ENCODE measurements around the gene CRYBG1. TPM values are rescaled to one million over a fixed set of nuclear protein-coding genes. Genes with fewer than 3 reads are reported as not detected.
"Not testable (repeated sequence)": the region's sequence is repeated elsewhere in the genome, so short reads cannot be mapped to it uniquely, and the experiment has no call there.

The CRYBG1 gene
- polyA plus RNA-seq, 1 donor (not counting 4 experiments of a cell fraction or from before 2014, with no cell fraction given) = 54.7 TPM

DNA sequence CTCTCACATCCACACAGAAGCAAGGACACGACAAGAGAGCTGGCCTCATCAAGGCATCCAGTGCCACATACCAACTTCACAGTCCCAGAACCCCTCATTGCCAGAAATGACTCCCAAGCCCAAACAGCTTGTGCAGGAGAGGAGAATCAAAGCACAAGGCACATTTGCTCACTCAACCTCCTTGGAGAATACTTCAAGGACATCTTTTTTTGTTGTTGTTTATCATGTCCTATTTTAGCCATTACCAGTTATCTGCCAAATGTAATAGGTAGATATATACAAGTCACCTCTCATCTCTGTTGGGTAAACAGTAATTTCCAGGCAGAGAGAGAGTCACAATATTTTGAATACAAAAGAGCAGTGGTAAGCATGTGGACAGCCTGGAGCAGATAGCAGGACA is 221.0 kb downstream of the CRYBG1 start:
- DNase-seq (ENCODE audit: low read depth, low spot score) = no peak
- Histone ChIP-seq H3K9ac (ENCODE audit: control insufficient read depth, extremely low read depth, insufficient read depth, low read length) (no peak overlapping the region), H3K36me3 (ENCODE audit: control insufficient read depth in 2 of 2, extremely low read depth in 1 of 2, insufficient read depth in 2 of 2, low read length in 2 of 2) (peaks cover 0 to 8% of the 10 kb centered on the region in 2 experiments), H3K79me2 (ENCODE audit: control insufficient read depth, insufficient read depth, low read length) (no peaks in the 10 kb centered on the region), H3K9me1 (ENCODE audit: control insufficient read depth, extremely low read depth, insufficient read depth, low read length) (no peaks in the 10 kb centered on the region), H3K27ac (ENCODE audit: control insufficient read depth, insufficient read depth, low read length) (no peak overlapping the region), H3K9me3 (ENCODE audit: control insufficient read depth, low read depth, low read length) (no peaks in the 10 kb centered on the region), H3K4me2 (ENCODE audit: control insufficient read depth, extremely low read depth, insufficient read depth, low read depth, low read length) (no peak overlapping the region), H3K4me1 (ENCODE audit: control insufficient read depth, extremely low read depth, insufficient read depth, low read length) (peaks cover 2% of the 10 kb centered on the region), H3K27me3 (ENCODE audit: control insufficient read depth, extremely low read depth, insufficient read depth, low read length) (no peaks in the 10 kb centered on the region), H3K4me3 (ENCODE audit: control insufficient read depth in 2 of 3, extremely low read depth in 1 of 3, insufficient read depth in 2 of 3, low read depth in 1 of 3, low read length in 3 of 3) (no peak overlapping the region), H2AFZ (ENCODE audit: control insufficient read depth, low read length) (no peak overlapping the region), H4K20me1 (ENCODE audit: control insufficient read depth, extremely low read depth, insufficient read depth, low read length) (no peaks in the 10 kb centered on the region)
- no peak for FAIRE-seq
- dilution Hi-C loops (cut with MboI; ENCODE audit: extremely low pct_ligation_motif_present, low sequenced_read_pairs) = no loop called here
- TF ChIP-seq, protein P1, sequence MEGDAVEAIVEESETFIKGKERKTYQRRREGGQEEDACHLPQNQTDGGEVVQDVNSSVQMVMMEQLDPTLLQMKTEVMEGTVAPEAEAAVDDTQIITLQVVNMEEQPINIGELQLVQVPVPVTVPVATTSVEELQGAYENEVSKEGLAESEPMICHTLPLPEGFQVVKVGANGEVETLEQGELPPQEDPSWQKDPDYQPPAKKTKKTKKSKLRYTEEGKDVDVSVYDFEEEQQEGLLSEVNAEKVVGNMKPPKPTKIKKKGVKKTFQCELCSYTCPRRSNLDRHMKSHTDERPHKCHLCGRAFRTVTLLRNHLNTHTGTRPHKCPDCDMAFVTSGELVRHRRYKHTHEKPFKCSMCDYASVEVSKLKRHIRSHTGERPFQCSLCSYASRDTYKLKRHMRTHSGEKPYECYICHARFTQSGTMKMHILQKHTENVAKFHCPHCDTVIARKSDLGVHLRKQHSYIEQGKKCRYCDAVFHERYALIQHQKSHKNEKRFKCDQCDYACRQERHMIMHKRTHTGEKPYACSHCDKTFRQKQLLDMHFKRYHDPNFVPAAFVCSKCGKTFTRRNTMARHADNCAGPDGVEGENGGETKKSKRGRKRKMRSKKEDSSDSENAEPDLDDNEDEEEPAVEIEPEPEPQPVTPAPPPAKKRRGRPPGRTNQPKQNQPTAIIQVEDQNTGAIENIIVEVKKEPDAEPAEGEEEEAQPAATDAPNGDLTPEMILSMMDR (optimal IDR thresholded peaks at IDR 0.05 in 1 of 3, IDR thresholded peaks at IDR 0.05 in 1 of 3, conservative IDR thresholded peaks at IDR 0.05 in 1 of 3; ENCODE audit: extremely low read depth in 1 of 3, insufficient read depth in 2 of 3, low read length in 3 of 3) = no peak
- no peak for TF ChIP-seq EZH2 (IDR thresholded peaks at IDR 0.05; ENCODE audit: low read length)

DNA sequence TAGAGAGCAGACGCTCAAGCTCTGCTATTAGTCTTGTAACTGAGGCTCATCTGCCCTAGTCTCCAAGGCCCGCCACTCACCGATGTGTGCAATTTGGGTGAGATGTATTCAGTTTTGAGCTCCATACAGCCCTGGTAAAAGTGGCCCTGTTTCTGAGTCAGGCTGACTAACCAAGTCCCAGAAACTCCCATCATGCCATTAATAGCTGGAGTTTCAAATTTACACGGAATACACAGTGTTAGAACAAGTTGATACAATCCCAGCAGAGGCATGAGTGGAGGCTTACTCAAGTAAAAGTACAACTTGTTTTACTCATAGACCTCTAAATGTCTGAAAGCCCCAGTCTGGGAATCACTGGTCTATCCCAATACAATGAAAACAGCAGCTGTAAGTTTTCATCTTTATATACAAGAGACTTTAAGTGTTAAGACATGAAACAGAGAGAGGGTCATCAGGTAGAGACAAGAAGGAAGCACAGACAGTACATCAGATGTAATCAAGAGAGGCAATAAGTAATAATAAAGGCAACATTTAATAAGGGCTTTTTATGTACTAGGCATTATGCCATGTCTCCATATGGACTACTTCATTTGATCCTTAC is 226.4 kb downstream of the CRYBG1 start:
- Histone ChIP-seq H3K27ac (ENCODE audit: control insufficient read depth, insufficient read depth, low read length) (peak overlapping the region; percentile 8), H2AFZ (ENCODE audit: control insufficient read depth, low read length) (no peak overlapping the region), H4K20me1 (ENCODE audit: control insufficient read depth, extremely low read depth, insufficient read depth, low read length) (no peaks in the 10 kb centered on the region), H3K79me2 (ENCODE audit: control insufficient read depth, insufficient read depth, low read length) (no peaks in the 10 kb centered on the region), H3K4me3 (ENCODE audit: control insufficient read depth in 2 of 3, extremely low read depth in 1 of 3, insufficient read depth in 2 of 3, low read depth in 1 of 3, low read length in 3 of 3) (no peak overlapping the region), H3K9me1 (ENCODE audit: control insufficient read depth, extremely low read depth, insufficient read depth, low read length) (no peaks in the 10 kb centered on the region), H3K27me3 (ENCODE audit: control insufficient read depth, extremely low read depth, insufficient read depth, low read length) (no peaks in the 10 kb centered on the region), H3K9ac (ENCODE audit: control insufficient read depth, extremely low read depth, insufficient read depth, low read length) (no peak overlapping the region), H3K4me1 (ENCODE audit: control insufficient read depth, extremely low read depth, insufficient read depth, low read length) (peaks cover 16% of the 10 kb centered on the region), H3K9me3 (ENCODE audit: control insufficient read depth, low read depth, low read length) (no peaks in the 10 kb centered on the region), H3K36me3 (ENCODE audit: control insufficient read depth in 2 of 2, extremely low read depth in 1 of 2, insufficient read depth in 2 of 2, low read length in 2 of 2) (peaks cover 2 to 6% of the 10 kb centered on the region in 2 experiments), H3K4me2 (ENCODE audit: control insufficient read depth, extremely low read depth, insufficient read depth, low read depth, low read length) (no peak overlapping the region)
- DNase-seq (ENCODE audit: low read depth, low spot score) (no peak), FAIRE-seq (peak; percentile 85)
- dilution Hi-C loops (cut with MboI; ENCODE audit: extremely low pct_ligation_motif_present, low sequenced_read_pairs) = no loop called here
- TF ChIP-seq EZH2 (IDR thresholded peaks at IDR 0.05; ENCODE audit: low read length) = no peak
- TF ChIP-seq, protein P1 (optimal IDR thresholded peaks at IDR 0.05 in 1 of 3, IDR thresholded peaks at IDR 0.05 in 1 of 3, conservative IDR thresholded peaks at IDR 0.05 in 1 of 3; ENCODE audit: extremely low read depth in 1 of 3, insufficient read depth in 2 of 3, low read length in 3 of 3) = no peak

GRCh38 chr6:106588937-106589336 is 228.4 kb downstream of the CRYBG1 start:
- H3K36me3 ChIP-seq (ENCODE audit: control insufficient read depth in 2 of 2, extremely low read depth in 1 of 2, insufficient read depth in 2 of 2, low read length in 2 of 2); H3K9ac ChIP-seq (ENCODE audit: control insufficient read depth, extremely low read depth, insufficient read depth, low read length); FAIRE-seq; H4K20me1 ChIP-seq (ENCODE audit: control insufficient read depth, extremely low read depth, insufficient read depth, low read length); H3K9me1 ChIP-seq (ENCODE audit: control insufficient read depth, extremely low read depth, insufficient read depth, low read length); dilution Hi-C loops (cut with MboI; ENCODE audit: extremely low pct_ligation_motif_present, low sequenced_read_pairs); H3K27ac ChIP-seq (ENCODE audit: control insufficient read depth, insufficient read depth, low read length); H3K4me3 ChIP-seq (ENCODE audit: control insufficient read depth in 2 of 3, extremely low read depth in 1 of 3, insufficient read depth in 2 of 3, low read depth in 1 of 3, low read length in 3 of 3); DNase-seq (ENCODE audit: low read depth, low spot score); H3K4me2 ChIP-seq (ENCODE audit: control insufficient read depth, extremely low read depth, insufficient read depth, low read depth, low read length); H2AFZ ChIP-seq (ENCODE audit: control insufficient read depth, low read length); H3K79me2 ChIP-seq (ENCODE audit: control insufficient read depth, insufficient read depth, low read length); H3K27me3 ChIP-seq (ENCODE audit: control insufficient read depth, extremely low read depth, insufficient read depth, low read length); H3K9me3 ChIP-seq (ENCODE audit: control insufficient read depth, low read depth, low read length): not testable (repeated sequence)
- peaks cover 16% of the 10 kb centered on the region for H3K4me1 ChIP-seq (ENCODE audit: control insufficient read depth, extremely low read depth, insufficient read depth, low read length)
